ENCODE results near the gene FRS3. TPM values are rescaled to one million over a fixed set of nuclear protein-coding genes. Genes with fewer than 3 reads are reported as not detected.
A peak's percentile ranks its signal among the peaks of the same experiment; 100 is the strongest.

Gene FRS3
- total and polyA plus RNA-seq, 2 of the 13 experiments (the other 11 are each of a cell fraction or from before 2014, with no cell fraction given), result 3.0 to 7.4 TPM

- no peaks in the 10 kb centered on the region for H3K79me2 ChIP-seq (ENCODE audit: insufficient read depth, low read length)
- POLR2A ChIA-PET, result no interaction called here
- H3K9ac ChIP-seq (ENCODE audit: insufficient read depth, low read depth, low read length), result no peak overlapping the region
- no peaks in the 10 kb centered on the region; a peak in 1 of 5 replicates for H3K27me3 ChIP-seq (ENCODE audit: control insufficient read depth in 1 of 2, insufficient read depth in 2 of 2, low read length in 2 of 2)
- no peak overlapping the region for H3K27ac ChIP-seq (ENCODE audit: extremely low read length, insufficient read depth, low read length)
- no peak for ATAC-seq
- DNase-seq (ENCODE audit: low spot score), result no peak
- intact Hi-C loops (cut with micrococcal nuclease; ENCODE audit: unreplicated experiment) (no loop called here), in situ Hi-C loops (cut with HindIII; ENCODE audit: extremely low pct_ligation_motif_present, low pct_unique_long_range_greater_than_20kb) (no loop called here)
- no peaks in the 10 kb centered on the region for H3K36me3 ChIP-seq (replicated peaks in 1 of 2; ENCODE audit: control insufficient read depth in 1 of 2, insufficient read depth in 2 of 2, low read length in 2 of 2)
- H3K4me2 ChIP-seq (ENCODE audit: low read depth, low read length), result no peak overlapping the region
- H2AFZ ChIP-seq (ENCODE audit: low read length), result no peak overlapping the region
- over 99% methylated on average over 2 of the region's 2 CpGs for WGBS (ENCODE audit: low lambda C conversion rate)
- FAIRE-seq, result peak; percentile 4
- H3K4me1 ChIP-seq (ENCODE audit: insufficient read depth, low read length), result no peaks in the 10 kb centered on the region
- no peaks in the 10 kb centered on the region for H4K20me1 ChIP-seq (ENCODE audit: insufficient read depth, low read length)
- CTCF ChIA-PET (ENCODE audit: low intra/inter-chr PET ratio, low total read pairs), result no interaction called here
- BruUV-seq (replicated peaks), result no TSS peak
- H3K9me3 ChIP-seq (ENCODE audit: low read length), result no peaks in the 10 kb centered on the region
- H3K4me3 ChIP-seq (replicated peaks in 1 of 3; ENCODE audit: insufficient read depth in 1 of 3, low read depth in 2 of 3, low read length in 3 of 3), result no peak overlapping the region
- TF ChIP-seq KDM4B (CRISPR knock-in tag; IDR thresholded peaks at IDR 0.05), result no peak
- no peak for TF ChIP-seq CSRNP1 (CRISPR knock-in tag; IDR thresholded peaks at IDR 0.05)
- TF ChIP-seq U2AF2 (IDR thresholded peaks at IDR 0.05; ENCODE audit: low read depth, low read length), result no peak
- no peak for TF ChIP-seq PCBP2 (optimal IDR thresholded peaks at IDR 0.05; ENCODE audit: low read depth, low read length, poor library complexity, severe bottlenecking)
- TF ChIP-seq CREB1 (IDR thresholded peaks at IDR 0.05), result peak; percentile 61; the same call in 1 of the 2 replicates
- no peak for TF ChIP-seq CREB1 (CRISPR knock-in tag; IDR thresholded peaks at IDR 0.05)
- no peak for TF ChIP-seq ZNF562 (CRISPR knock-in tag; IDR thresholded peaks at IDR 0.05; ENCODE audit: borderline replicate concordance)
- TF ChIP-seq ZNF552 (CRISPR knock-in tag; IDR thresholded peaks at IDR 0.05; ENCODE audit: borderline replicate concordance), result no peak
- TF ChIP-seq ZNF7 (CRISPR knock-in tag; IDR thresholded peaks at IDR 0.05), result no peak
- no peak for TF ChIP-seq ZNF256 (CRISPR knock-in tag; conservative IDR thresholded peaks at IDR 0.05)
- no peak for TF ChIP-seq ZNF276 (CRISPR knock-in tag; IDR thresholded peaks at IDR 0.05; ENCODE audit: low read depth)
- TF ChIP-seq ZNF263 (CRISPR knock-in tag; IDR thresholded peaks at IDR 0.05), result peak; percentile 51; the same call in 1 of the 2 replicates
- peak; percentile 86 for TF ChIP-seq ATF7 (IDR thresholded peaks at IDR 0.05)
- TF ChIP-seq ATF7 (CRISPR knock-in tag; IDR thresholded peaks at IDR 0.05), result no peak
- no peak for TF ChIP-seq HDAC6 (IDR thresholded peaks at IDR 0.05; ENCODE audit: low read depth, low read length)
- no peak for TF ChIP-seq JUND (CRISPR knock-in tag; IDR thresholded peaks at IDR 0.05)
- TF ChIP-seq DNMT1 (CRISPR knock-in tag; IDR thresholded peaks at IDR 0.05), result no peak
- no peak for TF ChIP-seq MIER2 (CRISPR knock-in tag; IDR thresholded peaks at IDR 0.05)
- no peak for TF ChIP-seq SETDB1 (CRISPR knock-in tag; IDR thresholded peaks at IDR 0.05; ENCODE audit: borderline replicate concordance)
- TF ChIP-seq, protein P1, sequence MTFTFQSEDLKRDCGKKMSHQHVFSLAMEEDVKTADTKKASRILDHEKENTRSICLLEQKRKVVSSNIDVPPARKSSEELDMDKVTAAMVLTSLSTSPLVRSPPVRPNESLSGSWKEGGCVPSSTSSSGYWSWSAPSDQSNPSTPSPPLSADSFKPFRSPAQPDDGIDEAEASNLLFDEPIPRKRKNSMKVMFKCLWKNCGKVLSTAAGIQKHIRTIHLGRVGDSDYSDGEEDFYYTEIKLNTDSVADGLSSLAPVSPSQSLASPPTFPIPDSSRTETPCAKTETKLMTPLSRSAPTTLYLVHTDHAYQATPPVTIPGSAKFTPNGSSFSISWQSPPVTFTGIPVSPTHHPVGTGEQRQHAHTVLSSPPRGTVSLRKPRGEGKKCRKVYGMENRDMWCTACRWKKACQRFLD (CRISPR knock-in tag; IDR thresholded peaks at IDR 0.05; ENCODE audit: borderline replicate concordance), result no peak
- no peak for TF ChIP-seq ZBTB42 (CRISPR knock-in tag; IDR thresholded peaks at IDR 0.05)
- no peak for TF ChIP-seq TOE1 (CRISPR knock-in tag; IDR thresholded peaks at IDR 0.05)
These were observed 46.8 kb upstream of the FRS3 start for GRCh38 chr6:41826343-41827022.
